HL-60 (cell line): Measurements from ENCODE around the gene BSND.

Experiments
- DNase-seq, 2 experiments: peaks; one replicate each; pipeline ENCODE4 v3.0.0-alpha.2; 2010 to 2020; ENCODE audit warnings: low read depth in 1 of 2, low spot score in 1 of 2
- H3K27ac ChIP-seq: fragments of 250-450 bp; sonication (Bioruptor Pico); replicated peaks from 2 replicates; pipeline ENCODE4 v1.5.1; 2020; ENCODE audit warnings: mild to moderate bottlenecking, moderate library complexity
- H3K27me3 ChIP-seq: fragments of 250-450 bp; sonication (Bioruptor Pico); 2 replicates; pipeline ENCODE4 v1.5.1; 2021; ENCODE audit warnings: mild to moderate bottlenecking, moderate library complexity; ENCODE audit not compliant: insufficient read depth, poor library complexity, severe bottlenecking
- H3K4me3 ChIP-seq: replicated peaks from 2 replicates; pipeline ENCODE4 v1.5.1; 2011; ENCODE audit warnings: mild to moderate bottlenecking, control low read depth, low read length; ENCODE audit not compliant: insufficient read depth
- CTCF ChIP-seq: IDR thresholded peaks from one replicate; pipeline ENCODE4 v1.5.1; 2011; ENCODE audit warnings: low read length, control low read depth, inconsistent platforms; ENCODE audit not compliant: insufficient read depth
- GABPA ChIP-seq: IDR thresholded peaks from 2 replicates; pipeline ENCODE4 v1.6.1; 2012; ENCODE audit warnings: low read depth
- POLR2AphosphoS5 ChIP-seq: IDR thresholded peaks from 2 replicates; pipeline ENCODE4 v1.6.1; 2012; ENCODE audit warnings: low read depth
- REST ChIP-seq: IDR thresholded peaks from 2 replicates; pipeline ENCODE4 v1.6.1; 2012; ENCODE audit warnings: low read depth; ENCODE audit not compliant: insufficient replicate concordance
- SPI1 ChIP-seq: IDR thresholded peaks from 2 replicates; pipeline ENCODE4 v1.6.1; 2012; ENCODE audit warnings: low read depth, mild to moderate bottlenecking, borderline replicate concordance

Gene BSND

GRCh38 chr1:54980046-54980527, 18.6 kb upstream of the BSND start:
- Histone ChIP-seq H3K27me3 (peaks cover 16% of the 10 kb centered on the region), H3K4me3 (no peak overlapping the region), H3K27ac (no peak overlapping the region)
- no peak for TF ChIP-seq REST
- no peak for DNase-seq

- no peak for DNase-seq
- no peak for TF ChIP-seq CTCF
- no peak for TF ChIP-seq REST
- no peak for TF ChIP-seq SPI1
- TF ChIP-seq POLR2AphosphoS5, result no peak
- no peak for TF ChIP-seq GABPA
- Histone ChIP-seq H3K4me3 (no peak within 1 kb of the TSS), H3K27ac (no peak within 1 kb of the TSS), H3K27me3 (peaks cover 16% of the 10 kb centered on the region)
Measured at GRCh38 chr1:54980528-54981241, 18.0 kb upstream of the BSND start, which contains the start of gene TMEM61. Gene TMEM61, plus strand, starts transcription at chr1:54980628. Its CDS starts 438 bp downstream, at chr1:54981066.

GRCh38 chr1:54981466-54981865, 17.3 kb upstream of the BSND start:
- no peak for DNase-seq
- TF ChIP-seq POLR2AphosphoS5, result no peak
- no peak for TF ChIP-seq SPI1
- no peak for TF ChIP-seq GABPA
- no peak for TF ChIP-seq REST
- no peak for TF ChIP-seq CTCF
- Histone ChIP-seq H3K4me3 (no peak overlapping the region), H3K27ac (no peak overlapping the region), H3K27me3 (peaks cover 16% of the 10 kb centered on the region)
